Measurements from ENCODE around the gene F11R. TPM values are rescaled to one million over a fixed set of nuclear protein-coding genes. Genes with fewer than 3 reads are reported as not detected.
A peak's percentile ranks its signal among the peaks of the same experiment; 100 is the strongest.

F11R gene
- total and polyA plus RNA-seq, 10 of the 15 experiments (the other 5 are each of a cell fraction or from before 2014, with no cell fraction given) = 15.3 to 80.9 (median 24.3) TPM

- no peak for TF ChIP-seq CUX1 (IDR thresholded peaks at IDR 0.05; ENCODE audit: insufficient replicate concordance, low read depth, low read length)
- no peak for TF ChIP-seq PAX8 (IDR thresholded peaks at IDR 0.05)
- TF ChIP-seq EED (IDR thresholded peaks at IDR 0.05; ENCODE audit: low read depth) = peak; percentile 64
These were observed 415 bp upstream of the F11R start (continued) for GRCh38 chr1:161021165-161021969.

DNA sequence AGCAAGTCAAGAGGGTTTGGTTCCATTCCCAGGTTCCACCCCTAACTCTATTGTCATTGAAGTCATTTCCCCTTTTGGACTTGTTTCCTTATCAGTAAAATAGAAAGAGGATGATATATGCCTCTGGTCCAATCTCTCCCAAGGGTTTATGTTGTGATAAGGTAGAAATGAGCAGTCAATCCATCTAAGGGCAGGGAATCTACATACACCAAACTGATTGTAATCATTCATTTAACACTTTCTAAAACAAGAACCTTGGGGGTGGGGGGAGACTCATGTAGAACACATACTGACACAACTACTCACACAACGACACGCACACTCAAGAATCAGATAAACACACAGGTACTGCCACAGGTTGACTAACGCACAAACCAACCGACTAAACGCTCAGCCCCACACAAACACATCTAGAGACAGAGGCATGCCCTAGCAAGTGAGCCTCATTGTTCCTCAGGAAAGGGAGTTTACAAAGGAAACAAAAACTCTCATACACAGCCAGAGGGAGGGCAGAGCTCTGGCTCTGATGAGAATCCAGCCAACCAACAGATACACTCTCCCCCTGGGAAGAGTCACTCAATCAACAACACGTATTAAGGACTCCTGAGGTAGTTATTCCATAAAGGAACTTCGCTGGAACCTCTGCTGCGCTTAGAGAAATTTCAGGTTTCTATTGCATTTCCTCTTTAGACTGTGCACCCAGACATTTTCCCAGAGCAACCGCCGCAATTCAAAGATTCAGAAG is 1.0 kb downstream of the F11R start:
- BruUV-seq (replicated peaks) = no TSS peak
- H3K4me1 ChIP-seq (ENCODE audit: control insufficient read depth, insufficient read depth, low read length) = peaks cover 19% of the 10 kb centered on the region
- peak overlapping the region; percentile 88 for H3K4me2 ChIP-seq (ENCODE audit: control insufficient read depth, insufficient read depth)
- H2AFZ ChIP-seq (ENCODE audit: control insufficient read depth, low read depth, low read length) = peak overlapping the region; percentile 83
- no peaks in the 10 kb centered on the region for H4K20me1 ChIP-seq (ENCODE audit: control insufficient read depth, insufficient read depth)
- peaks cover 34% of the 10 kb centered on the region for H3K79me2 ChIP-seq (ENCODE audit: control insufficient read depth, insufficient read depth, low read length)
- peak overlapping the region; percentile 33 for H3K27ac ChIP-seq (ENCODE audit: control insufficient read depth, insufficient read depth)
- no peaks in the 10 kb centered on the region for H3K9me3 ChIP-seq (replicated peaks; ENCODE audit: control insufficient read depth, insufficient read depth, low read length)
- no peaks in the 10 kb centered on the region for H3K36me3 ChIP-seq (ENCODE audit: control insufficient read depth in 2 of 2, insufficient read depth in 2 of 2, low read length in 1 of 2)
- WGBS (ENCODE audit: insufficient coverage, insufficient replicate concordance, low lambda C conversion rate, missing lambda C conversion rate) = 62% methylated on average over 10 of the region's 10 CpGs
- FAIRE-seq = peak; percentile 70
- peak overlapping the region; percentile 75 for H3K4me3 ChIP-seq
- no peak for DNase-seq (ENCODE audit: low read depth, low spot score)
- in situ Hi-C loops (cut with MboI) (no loop called here), intact Hi-C loops (cut with micrococcal nuclease; ENCODE audit: unreplicated experiment) (no loop called here)
- peak overlapping the region; percentile 57 for H3K9ac ChIP-seq (ENCODE audit: control insufficient read depth, insufficient read depth, low read length)
- no peaks in the 10 kb centered on the region for H3K27me3 ChIP-seq (replicated peaks in 1 of 2; ENCODE audit: control insufficient read depth in 2 of 2, insufficient read depth in 2 of 2, low read length in 1 of 2)
- RAD21 ChIA-PET (ENCODE audit: unreplicated experiment) = interaction anchor here (1.2 to 4.4 kb wide), 6 partner anchors 18 to 77 kb away, joined by 3 to 40 read pairs (median 18); partner anchors contain the start of genes ARHGAP30, ITLN2, KLHDC9 and TSTD1
- CTCF ChIA-PET = interaction anchor here (1.1 to 3.4 kb wide), 9 partner anchors 8 to 375 kb away, joined by 3 to 18 read pairs (median 8); partner anchors contain the start of genes ARHGAP30, TSTD1 and USF1
- peak; percentile 16 for ATAC-seq
- SMC1A ChIA-PET (ENCODE audit: uncharacterized antibody, unreplicated experiment) = interaction anchor here (0.6 to 4.2 kb wide), 15 partner anchors 7 to 77 kb away, joined by 3 to 23 read pairs (median 6); partner anchors contain the start of genes ARHGAP30, KLHDC9 and USF1
- POLR2A ChIA-PET = interaction anchor here (0.6 to 2.8 kb wide), 12 partner anchors 9 to 264 kb away, joined by 3 to 36 read pairs (median 4); partner anchors contain the start of genes ARHGAP30, TSTD1 and USF1
- TF ChIP-seq ZNF274 (IDR thresholded peaks at IDR 0.05; ENCODE audit: insufficient read depth, insufficient read length) (no peak), CREM (IDR thresholded peaks at IDR 0.05; ENCODE audit: low read depth) (no peak), TCF3 (IDR thresholded peaks at IDR 0.05; ENCODE audit: borderline replicate concordance, insufficient read depth, low read depth, low read length) (0 out of 2 replicates have a peak, but pooled peaks have one; percentile 20), SPI1 (IDR thresholded peaks at IDR 0.05; ENCODE audit: borderline replicate concordance, insufficient read depth, low read depth, low read length) (peak; percentile 21; the same call in 1 of the 2 replicates)
- TF ChIP-seq, protein P1, sequence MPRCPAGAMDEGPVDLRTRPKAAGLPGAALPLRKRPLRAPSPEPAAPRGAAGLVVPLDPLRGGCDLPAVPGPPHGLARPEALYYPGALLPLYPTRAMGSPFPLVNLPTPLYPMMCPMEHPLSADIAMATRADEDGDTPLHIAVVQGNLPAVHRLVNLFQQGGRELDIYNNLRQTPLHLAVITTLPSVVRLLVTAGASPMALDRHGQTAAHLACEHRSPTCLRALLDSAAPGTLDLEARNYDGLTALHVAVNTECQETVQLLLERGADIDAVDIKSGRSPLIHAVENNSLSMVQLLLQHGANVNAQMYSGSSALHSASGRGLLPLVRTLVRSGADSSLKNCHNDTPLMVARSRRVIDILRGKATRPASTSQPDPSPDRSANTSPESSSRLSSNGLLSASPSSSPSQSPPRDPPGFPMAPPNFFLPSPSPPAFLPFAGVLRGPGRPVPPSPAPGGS (IDR thresholded peaks at IDR 0.05; ENCODE audit: borderline replicate concordance, insufficient read depth, low read depth, low read length, poor library complexity, severe bottlenecking) = peak; percentile 60

Measured in GM12878 (cell line).